Measurements from ENCODE around the gene BTBD2.

DNA sequence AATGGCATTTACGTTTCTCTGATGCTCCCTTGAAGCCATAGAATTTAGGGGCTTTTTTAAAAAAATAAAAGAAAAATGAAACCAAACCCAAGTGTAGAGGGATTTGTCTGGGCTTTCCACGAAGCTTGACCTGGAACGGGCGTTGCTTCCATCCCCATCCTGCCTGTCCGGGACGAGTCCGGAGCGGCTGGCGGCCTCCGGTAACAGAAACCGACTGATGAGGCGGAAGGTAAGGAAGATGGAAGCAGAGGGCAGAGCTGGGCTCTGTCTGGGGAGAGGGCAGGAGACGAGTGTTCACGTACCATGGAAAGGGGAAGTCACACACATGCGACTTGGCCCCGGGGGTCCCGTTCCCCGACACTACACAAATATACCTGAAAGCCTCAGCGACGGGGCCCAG lies 34.3 kb downstream of the BTBD2 start:
- TF ChIP-seq GATA2 (IDR thresholded peaks at IDR 0.05; ENCODE audit: low read depth, low read length) (no peak), GATA3 (IDR thresholded peaks at IDR 0.05; ENCODE audit: low read depth, low read length) (no peak)

Measured in SH-SY5Y (cell line).